SKM-1 (cell line): Measurements from ENCODE around the gene CATSPERE.
"Not testable (repeated sequence)": the region's sequence is repeated elsewhere in the genome, so short reads cannot be mapped to it uniquely, and the experiment has no call there.

Experiments used
- DNase-seq: peaks from one replicate; lab custom pipeline; 2025; ENCODE audit not compliant: unreplicated experiment; lab: John Stamatoyannopoulos, UW

Gene CATSPERE

GRCh38 chr1:244661569-244662312, 200.7 kb downstream of the CATSPERE start:
- not testable (repeated sequence) for DNase-seq

GRCh38 chr1:244662599-244662998, 201.5 kb downstream of the CATSPERE start:
- no peak for DNase-seq

DNA sequence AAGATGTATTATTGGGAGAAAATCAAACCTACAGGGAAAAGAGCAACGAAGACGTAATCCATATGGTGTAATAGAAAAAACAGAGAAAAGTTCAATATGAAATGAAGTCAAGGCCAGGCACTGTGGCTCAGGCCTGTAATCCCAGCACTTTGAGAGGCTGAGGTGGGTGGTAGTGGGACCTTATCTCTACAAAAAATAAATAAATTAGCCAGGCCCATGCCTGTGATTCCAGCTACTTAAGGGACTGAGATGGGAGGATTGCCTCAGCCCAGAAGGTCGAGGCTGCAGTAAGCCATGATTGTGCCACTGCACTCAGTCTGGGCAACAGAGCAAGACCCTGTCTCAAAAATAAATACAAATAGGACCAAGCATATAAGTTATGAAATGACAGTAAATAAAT, 203.3 kb downstream of the CATSPERE start:
- DNase-seq = no peak

DNA sequence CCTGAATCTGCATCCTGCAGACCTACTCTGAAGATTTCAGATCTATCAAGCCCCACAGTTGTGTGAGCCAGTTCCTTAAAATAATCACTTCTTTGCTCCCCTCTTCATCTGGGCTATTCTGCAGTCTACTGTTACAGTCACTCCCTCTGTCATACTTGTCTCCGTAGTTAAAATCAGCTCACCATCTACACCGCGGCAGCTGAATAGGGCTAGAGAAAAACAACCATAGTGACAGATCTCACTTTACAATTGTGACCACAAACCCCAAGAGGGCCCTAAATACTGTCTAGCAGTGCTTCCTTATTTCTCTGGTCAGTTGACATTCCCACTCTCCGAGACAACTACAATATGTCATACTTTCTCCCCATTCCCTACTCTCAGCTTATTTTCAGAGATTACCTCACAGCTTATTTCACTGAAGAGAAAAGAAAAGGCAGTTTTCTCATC, 204.7 kb downstream of the CATSPERE start:
- DNase-seq = peak; percentile 79

DNA sequence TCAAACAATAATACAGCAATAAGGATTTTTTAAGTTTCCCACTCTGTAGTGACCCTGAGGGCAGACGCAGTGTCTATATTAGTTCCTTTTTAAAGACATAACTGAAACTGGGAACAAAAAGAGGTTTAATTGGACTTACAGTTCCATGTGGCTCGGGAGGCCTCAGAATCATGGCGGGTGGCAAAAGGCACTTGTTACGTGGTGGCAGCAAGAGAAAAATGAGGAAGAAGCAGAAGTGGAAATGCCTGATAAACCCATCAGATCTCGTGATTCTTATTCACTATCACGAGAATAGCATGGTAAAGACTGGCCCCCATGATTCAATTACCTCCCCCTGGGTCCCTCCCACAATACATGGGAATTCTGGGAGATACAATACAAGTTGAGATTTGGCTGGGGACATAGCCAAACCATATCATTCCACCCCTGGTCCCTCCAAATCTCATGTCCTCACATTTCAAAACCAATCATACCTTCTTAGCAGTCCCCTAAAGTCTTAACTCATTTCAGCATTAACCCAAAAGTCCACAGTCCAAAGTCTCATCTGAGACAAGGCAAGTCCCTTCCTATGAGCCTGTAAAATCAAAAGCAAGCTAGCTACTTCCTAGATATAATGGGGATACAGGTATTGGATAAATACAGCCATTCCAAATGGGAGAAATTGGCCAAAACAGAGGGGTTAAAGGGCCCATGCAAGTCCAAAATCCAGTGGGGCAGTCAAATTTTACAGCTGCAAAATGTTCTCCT, 205.8 kb downstream of the CATSPERE start:
- not testable (repeated sequence) for DNase-seq

GRCh38 chr1:244667797-244668196, 206.7 kb downstream of the CATSPERE start:
- DNase-seq = no peak

DNA sequence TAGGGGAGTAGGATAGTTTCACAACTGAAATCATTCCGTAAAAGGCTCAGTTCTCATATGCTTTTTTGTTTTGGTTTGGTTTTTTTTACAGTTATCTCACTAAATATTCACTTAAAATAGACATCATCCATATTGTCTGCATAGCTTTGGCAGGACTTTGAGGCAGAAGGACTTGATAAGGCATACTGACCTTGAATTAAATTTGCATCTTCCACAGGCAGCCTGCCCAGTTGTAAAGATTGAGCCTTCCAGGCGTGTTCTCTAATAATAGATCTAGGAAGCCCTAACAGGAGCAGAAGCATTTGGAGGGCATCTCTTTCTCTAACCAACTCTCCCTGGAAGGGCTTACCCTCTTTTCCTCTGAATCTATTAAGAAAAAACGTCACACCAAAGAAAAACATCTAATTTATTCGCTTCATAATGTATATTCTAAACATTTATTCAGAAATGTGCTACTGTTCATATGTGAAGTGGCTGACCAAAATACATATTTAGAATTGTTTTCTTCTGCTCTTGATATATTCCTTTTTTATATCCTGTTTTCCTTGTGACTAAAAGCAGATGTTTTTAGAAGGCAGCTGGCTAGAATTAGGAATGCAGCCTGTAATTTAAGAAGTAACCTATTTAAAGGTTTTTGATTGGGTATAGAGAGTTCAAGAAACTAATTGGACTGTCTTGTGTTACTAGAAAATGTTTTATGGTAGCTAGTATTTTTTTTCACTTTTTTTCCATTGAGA, 212.0 kb downstream of the CATSPERE start:
- no peak for DNase-seq

DNA sequence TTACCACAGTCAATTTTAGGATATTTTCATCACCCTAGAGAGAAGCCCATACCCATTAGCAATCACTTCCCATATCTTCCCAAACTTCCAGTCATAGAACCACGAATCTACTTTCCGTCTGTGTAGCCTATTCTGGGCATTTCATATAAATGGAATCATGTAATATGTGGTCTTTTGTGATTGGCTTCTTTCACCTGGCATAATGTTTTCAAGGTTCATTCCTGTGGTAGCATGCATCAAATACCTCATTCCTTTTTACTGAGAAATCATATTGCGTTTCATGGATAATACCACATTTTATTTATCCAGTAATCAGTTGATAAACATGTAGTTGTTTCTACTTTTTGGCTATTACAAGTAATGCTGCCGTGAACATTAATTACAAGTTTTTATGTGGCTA, 213.4 kb downstream of the CATSPERE start:
- no peak for DNase-seq

GRCh38 chr1:244675167-244675566, 214.1 kb downstream of the CATSPERE start:
- no peak for DNase-seq

- no peak for DNase-seq
Measured at GRCh38 chr1:244678697-244679096, 217.6 kb downstream of the CATSPERE start.

DNA sequence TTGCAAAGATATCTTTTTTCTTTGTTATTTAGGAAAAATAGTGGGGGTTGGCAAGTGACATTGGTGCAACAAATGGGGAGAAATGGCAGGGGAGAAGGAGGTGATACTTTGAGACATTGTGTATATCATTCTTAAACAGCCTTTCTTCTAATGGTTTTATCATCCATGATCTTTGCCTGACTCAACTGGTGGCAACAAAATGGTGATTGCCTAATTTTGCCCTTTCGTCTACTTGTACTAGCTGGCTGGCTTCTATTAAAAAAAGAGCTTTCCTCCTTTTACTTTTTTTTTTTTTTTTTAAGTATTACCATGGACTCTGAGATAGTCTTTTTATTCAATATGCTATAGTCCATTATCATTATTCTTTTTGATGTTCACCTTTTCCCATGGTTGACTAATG, 219.6 kb downstream of the CATSPERE start:
- no peak for DNase-seq

DNA sequence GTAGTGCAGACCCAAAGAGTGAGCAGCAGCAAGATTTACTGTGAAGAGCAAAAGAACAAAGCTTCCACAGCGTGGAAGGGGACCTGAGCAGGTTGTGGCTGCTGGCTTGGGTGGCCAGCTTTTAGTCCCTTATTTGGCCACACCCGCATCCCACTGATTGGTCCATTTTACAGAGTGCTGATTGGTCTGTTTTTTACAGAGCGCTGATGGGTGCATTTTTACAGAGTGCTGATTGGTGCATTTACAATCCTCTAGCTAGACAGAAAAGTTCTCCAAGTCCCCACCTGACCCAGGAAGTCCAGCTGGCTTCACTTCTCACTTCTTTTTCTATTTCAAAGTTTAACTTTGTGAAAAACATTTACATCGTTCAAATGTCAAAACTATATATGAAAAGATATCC, 221.0 kb downstream of the CATSPERE start:
- not testable (repeated sequence) for DNase-seq
